Activated CD4-positive, alpha-beta T cell treated with anti-CD3 and anti-CD28 coated beads, Interleukin-2, Interleukin-4, amounts not matched to agents 100 ng/mL and 50 ng/mL, durations not matched to agents 16 hours and 8 hours (primary cell): ENCODE measurements around the gene RRAS.
"Not testable (repeated sequence)": the region's sequence is repeated elsewhere in the genome, so short reads cannot be mapped to it uniquely, and the experiment has no call there.

ENCODE experiments used
- DNase-seq: peaks from one replicate; pipeline ENCODE4 v3.0.0-alpha.2; 2020; ENCODE audit warnings: low spot score

Gene RRAS

DNA sequence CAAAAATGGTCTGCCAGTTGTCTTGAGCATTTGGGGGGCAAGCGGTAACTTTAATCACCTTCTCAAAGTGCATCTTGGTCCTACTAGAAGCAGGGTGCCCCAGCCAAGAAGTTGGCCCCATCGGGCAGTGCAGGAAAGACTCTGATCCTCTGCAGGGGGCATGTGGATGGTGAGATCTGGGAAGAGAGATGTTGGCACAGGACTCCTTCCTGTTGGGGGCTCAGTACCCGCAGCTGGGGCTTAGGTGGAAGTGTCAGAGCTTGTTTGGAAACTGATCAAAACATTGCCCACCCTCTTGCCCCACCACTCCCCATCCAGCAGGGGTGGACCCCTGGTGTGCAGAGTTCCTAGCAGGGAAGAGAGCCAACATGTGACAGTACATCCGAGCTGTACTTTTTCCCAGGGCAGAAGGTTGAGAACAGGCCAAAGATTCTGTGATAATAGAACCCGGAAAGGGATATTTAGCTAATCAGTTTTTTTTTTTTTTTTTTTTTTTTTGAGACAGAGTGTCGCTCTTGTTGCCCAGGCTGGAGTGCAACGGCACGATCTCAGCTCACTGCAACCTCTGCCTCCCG lies 8.8 kb downstream of the RRAS start:
- DNase-seq: no peak

- DNase-seq: no peak
Observed at GRCh38 chr19:49629659-49630058, 10.3 kb downstream of the RRAS start.

DNA sequence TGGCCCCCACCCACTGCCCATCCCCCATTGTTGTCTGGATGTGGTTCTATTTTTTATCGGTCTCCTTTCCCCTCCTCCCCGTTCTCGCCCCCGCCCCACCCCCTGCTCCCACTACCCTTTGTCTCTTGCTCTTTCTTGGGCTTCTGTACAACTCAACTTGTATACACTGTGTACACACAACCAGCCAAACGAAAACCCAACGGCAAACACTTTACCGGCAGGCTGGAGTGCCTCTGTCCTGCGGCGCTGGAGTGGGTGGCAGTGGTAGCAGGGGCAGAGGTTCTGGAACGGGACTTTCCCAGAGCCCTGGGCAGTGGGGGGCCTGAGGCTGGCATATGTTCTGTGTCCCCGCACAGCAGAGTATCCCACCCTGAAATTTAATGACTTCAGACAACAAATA lies 13.7 kb downstream of the RRAS start:
- no peak for DNase-seq

- no peak for DNase-seq
Observed at GRCh38 chr19:49624967-49625910, 14.7 kb downstream of the RRAS start.

GRCh38 chr19:49617860-49618259 lies 22.1 kb downstream of the RRAS start:
- not testable (repeated sequence) for DNase-seq

- no peak for DNase-seq
Observed at GRCh38 chr19:49616945-49617344, 23.0 kb downstream of the RRAS start.

DNA sequence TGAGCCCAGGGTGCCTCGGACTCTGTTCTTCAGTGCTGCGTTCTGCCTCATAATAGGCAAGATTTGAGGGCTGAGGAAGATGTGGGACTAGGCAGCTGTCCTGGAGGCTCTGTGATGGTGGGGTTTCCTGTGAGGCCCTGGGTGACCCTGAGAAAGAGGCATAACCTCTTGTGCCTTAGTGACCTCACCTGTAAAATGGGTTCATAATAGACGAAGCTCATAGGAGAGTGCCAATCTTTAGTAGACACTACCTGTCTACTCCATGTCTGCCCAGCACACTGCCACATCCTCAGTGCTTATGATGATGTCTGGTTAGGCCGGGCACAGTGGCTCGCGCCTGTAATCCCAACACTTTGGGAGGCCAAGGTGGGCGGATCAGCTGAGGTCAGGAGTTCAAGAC lies 23.4 kb downstream of the RRAS start:
- DNase-seq: no peak

- no peak for DNase-seq
Observed at GRCh38 chr19:49615861-49616260, 24.1 kb downstream of the RRAS start.

GRCh38 chr19:49614096-49614833 lies 25.7 kb downstream of the RRAS start:
- DNase-seq: peak; percentile 56

- DNase-seq: no peak
Observed at GRCh38 chr19:49613374-49613773, 26.6 kb downstream of the RRAS start.

- no peak for DNase-seq
Observed at GRCh38 chr19:49609499-49610092, 30.3 kb downstream of the RRAS start.

DNA sequence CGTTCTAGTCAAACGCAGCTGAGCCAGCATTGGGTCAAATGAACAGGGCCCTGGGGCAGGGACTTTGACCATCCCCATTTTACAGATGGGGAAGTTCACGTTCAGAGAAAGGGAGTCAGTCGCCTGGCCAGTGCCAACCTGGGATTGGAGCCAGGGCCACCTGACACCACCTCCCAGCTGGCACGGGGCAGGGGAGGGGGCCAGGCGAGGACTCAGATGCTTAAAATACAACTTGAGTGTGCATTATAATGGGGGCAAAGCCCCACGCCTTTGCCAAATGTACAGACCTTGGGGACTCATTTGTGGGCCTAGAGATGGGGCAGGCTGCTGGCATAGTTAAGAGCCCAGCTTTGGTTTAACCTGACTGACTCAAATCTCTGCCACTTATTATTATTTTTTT lies 34.3 kb downstream of the RRAS start:
- DNase-seq: no peak

- DNase-seq: no peak
Observed at GRCh38 chr19:49602806-49603205, 37.1 kb downstream of the RRAS start.

GRCh38 chr19:49601482-49602038 lies 38.4 kb downstream of the RRAS start:
- no peak for DNase-seq

- no peak for DNase-seq
Observed at GRCh38 chr19:49599378-49600295, 40.3 kb downstream of the RRAS start.

DNA sequence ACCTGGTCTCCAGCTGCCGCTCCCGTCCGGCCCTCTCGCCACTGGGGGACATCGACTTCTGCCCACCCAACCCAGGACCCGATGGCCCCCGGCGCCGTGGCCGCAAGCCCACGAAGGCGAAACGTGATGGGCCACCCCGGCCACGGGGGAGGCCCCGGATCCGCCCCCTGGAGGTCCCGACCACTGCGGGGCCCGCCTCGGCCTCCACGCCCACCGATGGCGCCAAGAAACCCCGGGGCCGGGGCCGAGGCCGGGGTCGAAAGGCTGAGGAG lies 42.3 kb downstream of the RRAS start:
- no peak for DNase-seq

DNA sequence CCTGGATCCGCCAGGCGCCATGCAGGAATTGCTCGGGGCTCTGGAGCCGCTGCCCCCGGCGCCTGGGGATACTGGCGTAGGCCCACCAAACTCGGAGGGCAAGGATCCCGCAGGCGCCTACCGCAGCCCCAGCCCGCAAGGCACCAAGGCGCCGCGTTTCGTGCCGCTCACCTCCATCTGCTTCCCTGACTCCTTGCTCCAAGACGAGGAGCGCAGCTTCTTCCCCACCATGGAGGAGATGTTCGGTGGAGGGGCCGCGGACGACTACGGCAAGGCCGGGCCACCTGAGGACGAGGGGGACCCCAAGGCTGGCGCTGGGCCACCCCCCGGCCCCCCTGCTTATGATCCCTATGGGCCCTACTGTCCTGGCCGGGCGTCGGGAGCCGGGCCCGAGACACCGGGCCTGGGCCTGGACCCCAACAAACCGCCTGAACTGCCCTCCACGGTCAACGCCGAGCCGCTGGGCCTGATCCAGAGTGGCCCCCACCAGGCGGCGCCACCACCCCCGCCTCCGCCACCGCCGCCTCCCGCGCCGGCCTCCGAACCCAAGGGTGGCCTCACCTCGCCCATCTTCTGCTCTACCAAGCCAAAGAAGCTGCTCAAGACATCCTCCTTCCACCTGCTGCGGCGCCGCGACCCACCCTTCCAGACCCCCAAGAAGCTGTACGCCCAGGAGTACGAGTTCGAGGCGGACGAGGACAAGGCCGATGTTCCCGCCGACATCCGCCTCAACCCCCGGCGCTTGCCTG lies 42.8 kb downstream of the RRAS start:
- DNase-seq: no peak

DNA sequence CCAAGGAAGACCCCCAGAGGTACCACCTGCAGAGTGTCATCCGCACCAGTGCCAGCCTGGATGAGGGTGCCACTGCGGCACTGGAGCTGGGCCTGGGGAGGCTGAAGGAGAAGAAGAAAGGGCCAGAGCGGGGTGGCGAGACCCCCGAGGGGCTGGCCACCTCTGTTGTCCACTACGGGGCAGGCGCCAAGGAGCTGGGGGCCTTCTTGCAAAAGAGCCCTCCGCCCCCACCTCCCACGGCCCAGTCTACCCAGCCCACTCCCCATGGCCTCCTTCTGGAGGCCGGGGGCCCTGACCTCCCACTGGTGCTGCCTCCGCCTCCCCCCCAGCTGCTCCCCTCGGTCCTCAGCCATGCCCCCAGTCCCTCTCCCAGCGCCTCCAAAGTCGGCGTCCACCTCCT lies 43.5 kb downstream of the RRAS start:
- DNase-seq: no peak

DNA sequence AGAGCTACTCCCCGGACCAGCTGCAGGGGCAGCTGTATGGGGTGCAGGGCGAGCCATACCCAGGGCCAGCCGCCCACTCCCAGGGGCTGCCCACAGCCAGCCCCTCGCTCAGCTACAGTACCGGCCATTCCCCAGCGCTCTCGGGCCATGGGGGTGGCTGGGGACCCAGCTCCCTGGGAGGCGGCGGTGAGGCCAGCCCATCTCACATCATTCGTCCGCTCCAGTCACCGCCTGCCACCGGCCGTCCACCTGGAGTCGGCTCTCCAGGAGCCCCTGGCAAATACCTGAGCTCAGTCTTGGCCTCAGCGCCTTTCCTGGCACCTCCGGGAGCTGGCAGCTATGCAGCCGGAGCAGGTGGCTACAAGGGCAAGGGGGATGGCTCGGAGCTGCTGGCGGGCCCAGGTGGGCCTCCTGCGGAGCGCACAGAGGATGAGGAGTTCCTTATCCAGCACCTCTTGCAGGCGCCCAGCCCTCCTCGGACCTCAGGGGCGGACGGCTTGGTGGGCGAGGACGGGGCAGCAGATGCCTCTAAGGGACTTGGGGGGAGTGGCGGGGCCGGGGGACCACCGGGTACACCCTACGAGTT lies 44.0 kb downstream of the RRAS start:
- no peak for DNase-seq
